Measurements from ENCODE around the gene PERCC1. TPM values are rescaled to one million over a fixed set of nuclear protein-coding genes. Genes with fewer than 3 reads are reported as not detected.
"Not testable (repeated sequence)": the region's sequence is repeated elsewhere in the genome, so short reads cannot be mapped to it uniquely, and the experiment has no call there.

The PERCC1 gene
- total and polyA plus RNA-seq, 9 of the 15 experiments (the other 6 are each of a cell fraction or from before 2014, with no cell fraction given) = not detected

- Histone ChIP-seq H3K36me3 (ENCODE audit: control insufficient read depth, insufficient read depth, low read length) (no peaks in the 10 kb centered on the region), H3K4me2 (ENCODE audit: insufficient read depth, low read length) (no peak overlapping the region), H2AFZ (ENCODE audit: low read depth, low read length) (no peak overlapping the region), H3K79me2 (ENCODE audit: control insufficient read depth, insufficient read depth, low read length) (peaks cover 37% of the 10 kb centered on the region), H3K27ac (ENCODE audit: extremely low read depth, low read depth, low read length) (no peak overlapping the region), H3K9me3 (replicated peaks; ENCODE audit: control insufficient read depth, insufficient read depth, low read depth, low read length) (no peaks in the 10 kb centered on the region), H3K4me1 (replicated peaks in 1 of 2; ENCODE audit: control insufficient read depth in 2 of 2, insufficient read depth in 2 of 2, low read length in 2 of 2) (peaks cover 18 to 38% of the 10 kb centered on the region in 2 experiments; a peak in 4 of 5 replicates), H3K4me3 (no peak overlapping the region), H3K9me1 (ENCODE audit: control insufficient read depth, insufficient read depth, low read length) (no peaks in the 10 kb centered on the region), H3K27me3 (ENCODE audit: control insufficient read depth in 2 of 2, insufficient read depth in 2 of 2, low read length in 2 of 2) (no peaks in the 10 kb centered on the region), H4K20me1 (replicated peaks; ENCODE audit: control insufficient read depth, insufficient read depth, low read length) (0 out of 2 replicates have a peak, but pooled peaks cover 2% of the 10 kb centered on the region), H3K9ac (ENCODE audit: insufficient read depth in 1 of 2, low read depth in 2 of 2, low read length in 2 of 2) (no peak overlapping the region)
- intact Hi-C loops (cut with micrococcal nuclease) (no loop called here), in situ Hi-C loops (cut with MboI) (no loop called here)
- CTCF ChIA-PET (ENCODE audit: low intra/inter-chr PET ratio) = no interaction called here
- POLR2A ChIA-PET = no interaction called here
- DNase-seq (ENCODE audit: extremely low read depth in 1 of 4, low spot score in 3 of 4) = no peak
- 81% methylated on average over 10 of the region's 10 CpGs for WGBS (ENCODE audit: insufficient coverage, low coverage, missing lambda C conversion rate)
- TF ChIP-seq DMBX1 (CRISPR knock-in tag; IDR thresholded peaks at IDR 0.05; ENCODE audit: borderline replicate concordance) (no peak), MYBL2 (IDR thresholded peaks at IDR 0.05; ENCODE audit: low read depth) (no peak), MYBL2 (CRISPR knock-in tag; IDR thresholded peaks at IDR 0.05; ENCODE audit: borderline replicate concordance) (no peak), BRD4 (IDR thresholded peaks at IDR 0.05) (no peak)
- BruUV-seq (replicated peaks) = no TSS peak
- FAIRE-seq = no peak
- no peak for ATAC-seq
These were observed 46.2 kb downstream of the PERCC1 start for GRCh38 chr16:1477033-1477432.

- H4K20me1 ChIP-seq (replicated peaks; ENCODE audit: control insufficient read depth, insufficient read depth, low read length); intact Hi-C loops (cut with micrococcal nuclease); H3K4me3 ChIP-seq; H3K4me2 ChIP-seq (ENCODE audit: insufficient read depth, low read length); H3K36me3 ChIP-seq (ENCODE audit: control insufficient read depth, insufficient read depth, low read length); H3K27me3 ChIP-seq (ENCODE audit: control insufficient read depth in 2 of 2, insufficient read depth in 2 of 2, low read length in 2 of 2); BruUV-seq (replicated peaks); H2AFZ ChIP-seq (ENCODE audit: low read depth, low read length); H3K9me3 ChIP-seq (replicated peaks; ENCODE audit: control insufficient read depth, insufficient read depth, low read depth, low read length); H3K9ac ChIP-seq (ENCODE audit: insufficient read depth in 1 of 2, low read depth in 2 of 2, low read length in 2 of 2); DNase-seq (ENCODE audit: extremely low read depth in 1 of 4, low spot score in 3 of 4); FAIRE-seq; CTCF ChIA-PET (ENCODE audit: low intra/inter-chr PET ratio); H3K9me1 ChIP-seq (ENCODE audit: control insufficient read depth, insufficient read depth, low read length); in situ Hi-C loops (cut with MboI); ATAC-seq; H3K27ac ChIP-seq (ENCODE audit: extremely low read depth, low read depth, low read length): not testable (repeated sequence)
- POLR2A ChIA-PET = interaction anchor here (0.6 to 1.4 kb wide), 2 partner anchors 14 to 86 kb away, joined by 3 read pairs; no protein-coding TSS in a partner anchor
- 70% methylated on average over 9 of the region's 9 CpGs for WGBS (ENCODE audit: insufficient coverage, low coverage, missing lambda C conversion rate)
- TF ChIP-seq ZNF146 (CRISPR knock-in tag; IDR thresholded peaks at IDR 0.05; ENCODE audit: unreplicated experiment) = peak; percentile 84
- Histone ChIP-seq H3K79me2 (ENCODE audit: control insufficient read depth, insufficient read depth, low read length) (peaks cover 19% of the 10 kb centered on the region), H3K4me1 (replicated peaks in 1 of 2; ENCODE audit: control insufficient read depth in 2 of 2, insufficient read depth in 2 of 2, low read length in 2 of 2) (peaks cover 10 to 40% of the 10 kb centered on the region in 2 experiments; a peak in 4 of 5 replicates)
These were observed 48.1 kb downstream of the PERCC1 start for GRCh38 chr16:1478937-1479336.

All from K562 (cell line).